Rectal smooth muscle tissue (tissue), 1 donor: ENCODE measurements around the gene OR10T2.
"Not testable (repeated sequence)": the region's sequence is repeated elsewhere in the genome, so short reads cannot be mapped to it uniquely, and the experiment has no call there.

ENCODE experiments used
- H3K27ac ChIP-seq: one replicate; pipeline ENCODE4 v1.7.0; 2013; ENCODE audit warnings: low read depth, low read length, inconsistent platforms
- H3K27me3 ChIP-seq: one replicate; pipeline ENCODE4 v1.7.0; 2013; ENCODE audit warnings: low read length; ENCODE audit not compliant: control insufficient read depth, insufficient read depth
- H3K36me3 ChIP-seq: one replicate; pipeline ENCODE4 v1.7.0; 2013; ENCODE audit warnings: low read length; ENCODE audit not compliant: control insufficient read depth, insufficient read depth
- H3K4me1 ChIP-seq: one replicate; pipeline ENCODE4 v1.7.0; 2013; ENCODE audit warnings: low read length; ENCODE audit not compliant: control insufficient read depth, insufficient read depth
- H3K4me3 ChIP-seq: one replicate; pipeline ENCODE4 v1.7.0; 2013; ENCODE audit warnings: low read length
- H3K9ac ChIP-seq: one replicate; pipeline ENCODE4 v1.7.0; 2013; ENCODE audit warnings: low read length

Gene OR10T2, protein sequence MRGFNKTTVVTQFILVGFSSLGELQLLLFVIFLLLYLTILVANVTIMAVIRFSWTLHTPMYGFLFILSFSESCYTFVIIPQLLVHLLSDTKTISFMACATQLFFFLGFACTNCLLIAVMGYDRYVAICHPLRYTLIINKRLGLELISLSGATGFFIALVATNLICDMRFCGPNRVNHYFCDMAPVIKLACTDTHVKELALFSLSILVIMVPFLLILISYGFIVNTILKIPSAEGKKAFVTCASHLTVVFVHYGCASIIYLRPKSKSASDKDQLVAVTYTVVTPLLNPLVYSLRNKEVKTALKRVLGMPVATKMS

DNA sequence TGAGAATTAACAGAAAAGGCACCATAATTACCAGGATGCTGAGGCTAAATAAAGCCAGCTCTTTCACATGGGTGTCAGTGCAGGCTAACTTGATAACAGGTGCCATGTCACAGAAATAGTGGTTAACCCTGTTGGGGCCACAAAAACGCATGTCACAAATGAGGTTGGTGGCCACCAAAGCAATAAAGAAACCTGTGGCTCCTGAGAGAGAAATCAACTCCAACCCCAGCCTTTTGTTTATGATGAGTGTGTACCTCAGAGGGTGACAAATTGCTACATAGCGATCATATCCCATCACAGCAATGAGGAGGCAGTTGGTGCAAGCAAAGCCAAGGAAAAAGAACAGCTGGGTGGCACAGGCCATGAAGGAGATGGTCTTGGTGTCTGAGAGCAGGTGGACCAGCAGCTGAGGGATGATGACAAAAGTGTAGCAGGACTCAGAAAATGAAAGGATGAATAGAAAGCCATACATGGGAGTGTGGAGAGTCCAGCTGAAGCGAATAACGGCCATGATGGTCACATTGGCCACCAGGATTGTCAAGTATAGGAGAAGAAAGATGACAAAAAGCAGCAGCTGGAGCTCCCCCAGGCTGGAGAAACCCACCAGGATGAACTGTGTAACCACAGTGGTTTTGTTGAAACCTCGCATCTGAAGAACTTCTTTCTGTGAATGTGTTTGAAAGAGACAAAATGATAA is at the start of gene OR10T2:
Gene OR10T2 (minus strand): TSS at position 649 of the 697 bp plus-strand sequence. CDS start 0 bp downstream, at position 649.
- Histone ChIP-seq H3K9ac (no peak within 1 kb of the TSS), H3K27ac (no peak within 1 kb of the TSS), H3K4me1 (no peaks in the 10 kb centered on the region), H3K4me3 (no peak within 1 kb of the TSS), H3K27me3 (no peaks in the 10 kb centered on the region), H3K36me3 (no peaks in the 10 kb centered on the region)

DNA sequence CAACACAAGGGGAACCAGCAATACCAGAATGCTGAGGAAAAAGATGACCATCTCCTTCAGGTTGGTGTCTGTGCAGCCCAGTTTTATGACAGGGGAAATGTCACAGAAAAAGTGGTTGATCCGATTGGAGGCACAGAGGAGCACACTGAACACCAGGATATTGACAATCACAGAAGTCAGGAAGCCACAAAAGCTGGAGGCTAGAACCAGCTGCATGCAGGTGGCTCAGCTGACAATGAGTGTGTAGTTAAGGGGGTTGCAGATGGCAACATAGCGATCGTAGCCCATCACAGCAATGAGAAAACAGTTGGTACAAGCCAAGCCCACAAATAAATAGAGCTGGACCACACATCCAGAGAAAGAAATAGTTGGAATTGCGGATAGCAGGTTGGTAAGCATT is 46.1 kb upstream of the OR10T2 start:
- H3K27ac ChIP-seq = no peak overlapping the region
- H3K27me3 ChIP-seq = no peaks in the 10 kb centered on the region
- no peaks in the 10 kb centered on the region for H3K4me1 ChIP-seq
- H3K36me3 ChIP-seq = no peaks in the 10 kb centered on the region
- H3K9ac ChIP-seq = no peak overlapping the region
- no peak overlapping the region for H3K4me3 ChIP-seq

DNA sequence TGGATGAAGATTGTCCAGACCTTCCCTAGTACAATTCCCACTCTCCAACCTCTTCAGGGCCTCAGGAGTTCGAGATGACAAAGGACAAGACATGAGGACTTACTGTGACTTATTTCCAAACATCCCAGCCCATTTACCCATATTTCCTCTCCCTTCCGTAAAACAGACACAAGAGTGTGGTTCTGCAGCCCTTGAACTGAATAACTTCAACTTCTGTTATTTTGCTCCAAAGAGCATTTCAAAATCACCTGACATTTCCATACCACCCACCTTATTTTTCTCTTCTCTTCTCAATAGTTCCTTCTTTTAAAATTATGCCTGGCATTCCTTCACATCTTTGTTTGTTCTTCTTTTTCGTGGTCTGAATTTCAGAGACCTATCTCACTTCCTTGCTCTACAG is 35.5 kb upstream of the OR10T2 start:
- no peaks in the 10 kb centered on the region for H3K4me1 ChIP-seq
- H3K36me3 ChIP-seq = no peaks in the 10 kb centered on the region
- no peak overlapping the region for H3K4me3 ChIP-seq
- no peak overlapping the region for H3K9ac ChIP-seq
- H3K27me3 ChIP-seq = no peaks in the 10 kb centered on the region
- H3K27ac ChIP-seq = no peak overlapping the region

DNA sequence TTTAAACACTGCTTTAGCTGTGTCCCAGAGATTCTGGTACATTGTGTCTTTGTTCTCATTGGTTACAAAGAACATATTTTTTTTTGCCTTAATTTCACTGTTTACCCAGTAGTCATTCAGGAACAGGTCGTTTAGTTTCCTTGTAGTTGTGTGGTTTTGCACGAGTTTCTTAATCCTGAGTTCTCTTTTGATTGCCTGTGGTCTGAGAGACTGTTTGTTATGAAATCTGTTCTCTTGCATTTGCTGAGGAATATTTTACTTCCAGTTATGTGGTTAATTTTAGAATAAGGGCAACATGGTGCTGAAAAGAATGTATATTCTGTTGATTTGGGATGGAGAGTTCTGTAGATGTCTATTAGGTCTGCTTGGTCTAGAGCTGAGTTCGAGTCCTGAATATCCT is 30.9 kb upstream of the OR10T2 start:
- H3K4me1 ChIP-seq, H3K27ac ChIP-seq, H3K36me3 ChIP-seq, H3K27me3 ChIP-seq, H3K4me3 ChIP-seq, H3K9ac ChIP-seq: not testable (repeated sequence)

DNA sequence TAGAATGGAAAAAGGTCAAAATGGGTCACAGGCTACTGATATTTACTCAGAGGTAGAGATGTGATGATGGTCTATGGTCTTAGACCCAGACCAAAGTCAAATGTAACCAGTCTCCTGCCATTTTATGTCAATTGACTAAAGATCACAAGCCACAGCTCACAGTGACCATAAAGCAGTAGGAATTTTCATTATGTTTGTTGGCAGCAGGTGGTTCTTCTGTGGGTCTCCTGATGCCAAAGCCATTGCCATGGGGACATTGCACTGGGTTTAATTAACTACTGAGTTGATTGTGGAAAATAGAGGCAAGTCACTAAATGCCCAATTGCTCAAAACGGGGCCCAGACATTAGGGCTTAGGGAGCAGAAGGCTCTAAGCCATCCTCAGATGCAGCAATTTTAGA is 26.9 kb upstream of the OR10T2 start, which contains the start of gene OR10K2:
Gene OR10K2 (minus strand): TSS at position 101 of the 400 bp plus-strand sequence. CDS start 5,371 bp downstream, outside the sequence.
- Histone ChIP-seq H3K4me3 (no peak within 1 kb of the TSS), H3K9ac (no peak within 1 kb of the TSS), H3K27me3 (no peaks in the 10 kb centered on the region), H3K27ac (no peak within 1 kb of the TSS), H3K36me3 (no peaks in the 10 kb centered on the region), H3K4me1 (no peaks in the 10 kb centered on the region)

DNA sequence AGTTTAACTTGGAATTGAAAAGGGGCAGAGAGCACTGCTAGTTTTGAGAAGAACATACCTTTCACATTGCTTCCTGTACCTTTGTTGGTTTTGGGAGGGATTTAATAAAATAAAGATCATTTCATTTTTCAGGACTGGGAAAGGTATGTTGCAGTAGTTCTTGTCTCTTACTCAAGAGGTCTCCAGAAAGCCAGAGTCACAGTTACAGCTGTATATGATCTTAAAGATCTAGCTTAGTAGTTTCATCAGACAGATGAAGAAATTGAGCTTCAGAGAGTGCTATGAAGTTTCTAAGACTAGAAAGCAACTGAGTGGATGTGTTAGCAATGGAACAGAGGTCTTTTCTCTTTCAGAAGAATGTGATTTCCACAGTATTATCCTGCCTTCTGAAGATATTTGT is 25.8 kb upstream of the OR10T2 start:
- no peak overlapping the region for H3K27ac ChIP-seq
- H3K4me1 ChIP-seq = no peaks in the 10 kb centered on the region
- H3K36me3 ChIP-seq = no peaks in the 10 kb centered on the region
- no peak overlapping the region for H3K9ac ChIP-seq
- no peaks in the 10 kb centered on the region for H3K27me3 ChIP-seq
- no peak overlapping the region for H3K4me3 ChIP-seq

DNA sequence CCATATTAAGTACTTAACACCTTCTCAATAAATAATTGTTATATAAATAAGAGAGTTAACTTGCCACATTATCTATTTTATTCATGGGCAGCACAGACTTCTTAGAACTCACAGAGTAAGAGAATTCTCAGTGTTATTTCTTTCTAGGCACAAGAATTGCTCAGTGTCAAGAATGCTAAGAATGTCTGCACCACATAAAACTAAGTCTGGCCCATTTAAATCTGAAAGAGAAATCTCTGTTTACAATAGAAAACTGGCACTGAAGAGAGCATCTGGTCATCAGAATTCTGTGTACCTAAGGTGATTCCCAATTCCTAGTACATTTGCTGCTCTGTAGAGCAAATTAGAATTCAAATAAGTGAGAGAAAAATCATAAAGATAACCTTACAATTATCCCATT is 22.9 kb upstream of the OR10T2 start:
- Histone ChIP-seq H3K4me3 (no peak overlapping the region), H3K27ac (no peak overlapping the region), H3K36me3 (no peaks in the 10 kb centered on the region), H3K9ac (no peak overlapping the region), H3K4me1 (no peaks in the 10 kb centered on the region), H3K27me3 (no peaks in the 10 kb centered on the region)

DNA sequence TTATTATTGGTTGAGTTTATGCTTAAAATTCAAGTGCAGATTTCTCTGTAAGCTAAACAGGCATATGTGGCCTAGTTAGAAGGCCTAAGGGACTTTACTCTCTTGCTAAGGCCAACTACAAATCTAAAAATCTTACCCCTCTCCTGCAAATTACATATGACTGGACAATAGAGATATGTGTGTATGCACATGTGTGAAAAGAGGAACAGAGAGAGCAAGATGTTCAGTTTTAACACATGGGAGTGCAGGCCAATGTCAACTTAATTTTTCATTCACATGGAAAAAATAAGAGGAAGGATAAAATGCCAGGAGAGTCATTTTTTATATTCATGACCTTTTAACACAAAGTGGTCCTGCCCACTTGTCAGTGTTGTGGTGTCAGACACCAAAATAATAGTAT is 18.3 kb upstream of the OR10T2 start:
- no peaks in the 10 kb centered on the region for H3K36me3 ChIP-seq
- H3K9ac ChIP-seq = no peak overlapping the region
- no peak overlapping the region for H3K27ac ChIP-seq
- no peak overlapping the region for H3K4me3 ChIP-seq
- no peaks in the 10 kb centered on the region for H3K27me3 ChIP-seq
- no peaks in the 10 kb centered on the region for H3K4me1 ChIP-seq

DNA sequence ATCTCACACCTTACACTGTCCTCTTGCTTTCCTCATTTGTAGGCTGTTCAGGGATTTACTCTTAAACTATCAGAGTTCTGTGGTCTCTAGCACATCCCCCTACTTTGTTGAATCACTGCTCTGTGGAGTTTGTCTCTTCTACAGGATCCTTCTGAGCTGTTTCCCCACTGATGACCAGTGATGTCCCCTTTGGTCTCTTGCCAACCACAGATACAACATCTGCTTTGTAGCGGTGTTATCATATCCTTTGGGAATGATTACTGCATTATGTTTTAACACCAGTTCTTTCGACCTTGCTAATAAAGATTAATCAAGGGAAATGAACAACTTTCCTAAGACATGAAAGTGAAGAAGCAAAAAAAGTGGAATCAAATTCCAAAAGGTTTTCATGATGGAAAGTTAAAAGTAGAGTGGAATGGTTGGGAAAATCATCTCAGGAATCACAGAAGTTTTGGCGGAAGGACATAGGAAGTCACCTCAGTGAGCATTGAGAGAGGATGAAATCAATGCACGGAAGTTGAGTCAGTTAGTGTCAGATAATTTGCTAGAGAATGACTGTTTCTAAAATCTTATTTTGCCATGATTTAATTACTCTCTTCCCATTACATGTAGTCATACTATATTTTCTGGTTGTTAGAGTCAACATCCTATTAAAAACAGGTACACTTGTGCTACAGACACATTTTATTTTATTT is 15.5 kb upstream of the OR10T2 start:
- Histone ChIP-seq H3K9ac (no peak overlapping the region), H3K4me3 (no peak overlapping the region)

DNA sequence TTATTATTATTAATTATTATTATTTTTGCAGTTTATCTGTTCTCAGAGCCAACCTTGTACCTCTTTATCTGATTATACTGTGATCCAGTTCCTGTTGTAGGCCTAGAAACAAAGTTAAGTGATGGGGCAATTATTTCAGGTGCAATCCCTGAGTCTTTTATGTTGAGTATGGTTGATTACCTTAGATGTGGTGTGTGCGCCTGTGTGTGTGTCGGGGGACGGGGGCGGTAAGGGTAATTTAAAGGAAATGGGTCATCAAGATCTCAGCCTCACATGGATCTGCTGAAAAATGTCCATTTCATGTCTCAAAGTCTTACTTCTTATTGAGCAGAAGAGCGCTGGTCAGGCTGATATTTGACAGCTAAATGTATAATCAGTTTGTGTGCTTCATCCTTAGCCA is 7.8 kb upstream of the OR10T2 start:
- H3K27me3 ChIP-seq = no peaks in the 10 kb centered on the region
- H3K27ac ChIP-seq = no peak overlapping the region
- no peaks in the 10 kb centered on the region for H3K4me1 ChIP-seq
- no peaks in the 10 kb centered on the region for H3K36me3 ChIP-seq
- no peak overlapping the region for H3K4me3 ChIP-seq
- no peak overlapping the region for H3K9ac ChIP-seq

More for the DNA sequence above, 15.5 kb upstream of the OR10T2 start:
- H3K27me3 ChIP-seq = no peaks in the 10 kb centered on the region
- H3K36me3 ChIP-seq = no peaks in the 10 kb centered on the region
- H3K4me1 ChIP-seq = no peaks in the 10 kb centered on the region
- H3K27ac ChIP-seq = no peak overlapping the region

DNA sequence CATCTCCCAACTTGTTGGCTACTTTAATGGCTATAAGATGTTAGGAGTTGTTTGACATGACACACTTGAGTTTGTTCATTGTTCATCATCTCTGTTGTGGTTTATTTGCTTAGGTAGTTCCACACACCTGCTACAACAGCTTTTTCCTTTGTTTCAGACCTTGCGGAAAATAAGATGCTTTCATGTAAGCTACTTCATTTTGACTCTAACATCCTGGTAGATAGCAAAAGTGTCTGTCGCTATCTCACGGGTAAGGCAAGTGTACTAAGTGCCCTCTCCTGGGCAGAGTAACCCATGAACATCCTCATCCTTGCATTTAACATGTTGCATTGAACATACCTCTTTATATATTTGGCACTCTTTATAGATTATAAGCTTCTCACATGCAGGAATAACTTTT is 1.6 kb upstream of the OR10T2 start:
- Histone ChIP-seq H3K36me3 (no peaks in the 10 kb centered on the region), H3K27ac (no peak overlapping the region), H3K4me1 (no peaks in the 10 kb centered on the region), H3K9ac (no peak overlapping the region), H3K4me3 (no peak overlapping the region), H3K27me3 (no peaks in the 10 kb centered on the region)

DNA sequence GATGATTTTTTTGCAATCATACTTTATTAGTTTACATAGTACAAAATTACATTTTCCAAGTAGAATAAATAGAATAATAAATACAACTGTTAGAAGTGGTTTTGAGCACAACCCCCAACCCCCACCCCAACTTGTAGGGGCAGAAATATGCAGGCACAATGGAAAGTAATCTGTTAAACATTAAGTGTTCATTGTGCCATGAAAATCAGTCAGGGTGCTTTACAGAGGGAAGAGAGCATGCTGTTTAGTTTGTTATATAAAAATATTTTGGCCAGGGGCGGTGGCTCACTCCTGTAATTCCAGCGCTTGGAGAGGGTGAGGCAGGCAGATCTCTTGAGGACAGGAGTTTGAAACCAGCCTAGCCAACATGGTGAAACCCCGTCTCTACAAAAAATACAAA is 2.6 kb downstream of the OR10T2 start:
- no peaks in the 10 kb centered on the region for H3K36me3 ChIP-seq
- no peak overlapping the region for H3K27ac ChIP-seq
- no peak overlapping the region for H3K9ac ChIP-seq
- H3K27me3 ChIP-seq = no peaks in the 10 kb centered on the region
- no peaks in the 10 kb centered on the region for H3K4me1 ChIP-seq
- H3K4me3 ChIP-seq = no peak overlapping the region
